H1 (cell line): ENCODE measurements around the gene GTF2H1. TPM values are rescaled to one million over a fixed set of nuclear protein-coding genes. Genes with fewer than 3 reads are reported as not detected.

Source experiments
- POLR2A ChIP-seq, 2 experiments: IDR thresholded peaks; 1 replicate in 1 of 2; 2 replicates in 1 of 2; pipeline ENCODE4 v1.6.1; 2011; ENCODE audit warnings: low read depth in 2 of 2, low read length in 2 of 2, mild to moderate bottlenecking in 2 of 2; ENCODE audit errors: control extremely low read depth in 1 of 2
- POU5F1 ChIP-seq: IDR thresholded peaks from 2 replicates; pipeline ENCODE4 v1.6.1; 2011; ENCODE audit warnings: low read depth, mild to moderate bottlenecking, low read length, moderate library complexity
- polyA plus RNA-seq, 7 experiments: library from polyadenylated mRNA; depleted of rRNA in 3 of 7; stranded (reverse) in 5 of 7; unstranded in 2 of 7; fragments of >200 nt in 5 of 7; fragments of 200-250 nt in 2 of 7; gene quantifications; 1 replicate in 5 of 7; 2 replicates in 1 of 7; 4 replicates in 1 of 7; pipeline versions ENCODE4 v1.2.1 to v1.2.3, GENCODE V29; 2011 to 2013; ENCODE audit warnings: missing spikeins in 2 of 7, mixed read lengths in 2 of 7
- total RNA-seq: library from RNA; stranded (reverse); fragmentation: NEBNext Ultra II Directional; extraction: Animal tissue kit (Norgen Biotek cat#: 25700); gene quantifications from 2 replicates; pipeline ENCODE4 v1.2.1, GENCODE V29; 2021

Gene GTF2H1
- total and polyA plus RNA-seq, 2 of the 8 experiments (the other 6 are each of a cell fraction or from before 2014, with no cell fraction given): 9.1 to 26.3 TPM

DNA sequence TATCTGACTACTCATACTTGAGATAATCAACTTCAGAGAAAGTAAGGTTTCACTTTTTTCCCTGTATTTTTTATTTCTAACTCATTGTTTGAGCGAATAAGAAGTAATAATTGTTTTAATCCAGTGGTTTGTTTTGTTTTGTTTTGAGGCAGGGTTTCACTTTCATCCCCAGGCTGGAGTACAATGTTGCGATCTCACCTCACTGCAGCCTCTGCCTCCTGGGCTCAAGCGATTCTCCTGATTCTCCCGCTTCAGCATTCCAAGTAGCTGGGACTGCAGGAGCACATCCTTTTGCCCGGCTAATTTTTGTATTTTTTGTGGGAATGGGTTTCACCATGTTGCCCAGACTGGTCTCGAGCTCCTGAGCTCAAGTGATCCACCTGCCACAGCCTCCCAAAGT, 8.6 kb downstream of the GTF2H1 start (continued):
- TF ChIP-seq POU5F1 (no peak), POLR2A (IDR thresholded peaks at IDR 0.05; ENCODE audit: control extremely low read depth in 1 of 2, low read depth in 2 of 2, low read length in 2 of 2) (no peak)
